Transverse colon (tissue), 4 donors: ENCODE data around the gene CREBZF. TPM values are rescaled to one million over a fixed set of nuclear protein-coding genes. Genes with fewer than 3 reads are reported as not detected.
A peak's percentile ranks its signal among the peaks of the same experiment; 100 is the strongest.

Experiments
- DNase-seq: peaks from one replicate; pipeline ENCODE4 v3.0.0-alpha.2; 2019
- H3K27ac ChIP-seq, 4 donors: fragments of 200-600 bp; sonication (generic); 2 replicates each; pipeline ENCODE4 v1.5.1; 2016 to 2018; ENCODE audit warnings: inconsistent platforms in 4 of 4
- H3K27me3 ChIP-seq: fragments of 200-600 bp; sonication (generic); 2 replicates; pipeline ENCODE4 v1.5.1; 2017; ENCODE audit warnings: inconsistent platforms
- H3K36me3 ChIP-seq, 4 donors: fragments of 200-600 bp; sonication (generic); 2 replicates each; pipeline ENCODE4 v1.5.1; 2017 to 2019; ENCODE audit warnings: inconsistent platforms in 4 of 4
- H3K4me1 ChIP-seq, 4 donors: fragments of 200-600 bp; sonication (generic); 2 replicates each; pipeline ENCODE4 v1.5.1; 2017 to 2020; ENCODE audit warnings: inconsistent platforms in 4 of 4
- H3K4me3 ChIP-seq, 4 donors: fragments of 200-600 bp; sonication (generic); 1 replicate in 1 of 4; 2 replicates in 3 of 4; pipeline versions ENCODE4 v1.5.1 to v1.6.1; 2017 to 2019; ENCODE audit warnings: inconsistent platforms in 4 of 4
- H3K9me3 ChIP-seq, 2 donors: fragments of 200-600 bp; sonication (generic); 2 replicates each; pipeline ENCODE4 v1.5.1; 2017 to 2019; ENCODE audit warnings: inconsistent platforms in 2 of 2
- EP300 ChIP-seq: sonication (generic); formaldehyde crosslinking; IDR thresholded peaks from one replicate; pipeline ENCODE4 v1.6.1; 2017; ENCODE audit warnings: antibody characterized with exemption, low read depth
- POLR2A ChIP-seq: fragments of 450-650 bp; IDR thresholded peaks from one replicate; pipeline ENCODE4 v1.6.1; 2016; ENCODE audit warnings: antibody characterized with exemption, mild to moderate bottlenecking, moderate library complexity
- POLR2AphosphoS5 ChIP-seq, 3 donors: sonication (generic); formaldehyde crosslinking; IDR thresholded peaks; one replicate each; pipeline ENCODE4 v1.6.1; 2016; ENCODE audit warnings: antibody characterized with exemption in 3 of 3
- WGBS, 2 donors: methylation state at CpG; one replicate each; pipeline ENCODE4 v1.1.5; 2018; ENCODE audit warnings: low coverage in 1 of 2; 5-methylcytosine and 5-hydroxymethylcytosine counted together
- in situ Hi-C, 4 donors: fragments of 200-750 bp; cut with MboI; loops; one replicate each; pipeline versions ENCODE4 v1.15.0 to v1.15.1; 2017; ENCODE audit warnings: low sequenced_read_pairs in 3 of 4, low pct_ligation_motif_present in 1 of 4, low pct_unique_long_range_greater_than_20kb in 1 of 4
- intact Hi-C: fragments of 100-400 bp; cut with DNase I; formaldehyde crosslinking; loops from one replicate; pipeline ENCODE4 v1.15.1; 2023; ENCODE audit warnings: low total_unique reads
- total RNA-seq, 4 donors: library from RNA; depleted of rRNA; stranded (reverse); fragments of >200 nt; gene quantifications; one replicate each; pipeline ENCODE4 v1.1.0, GENCODE V29; 2016
- TF ChIP-seq, protein P1 (sequence below), 5 experiments: fragments of 200-600 bp in 3 of 5; fragments of 450-650 bp in 2 of 5; sonication (generic) in 3 of 5; IDR thresholded peaks; 1 replicate in 2 of 5; 2 replicates in 3 of 5; pipeline ENCODE4 v1.5.1; 2016 to 2017; ENCODE audit warnings: antibody characterized with exemption in 5 of 5, inconsistent platforms in 3 of 5, mild to moderate bottlenecking in 2 of 5, moderate library complexity in 1 of 5

Gene CREBZF, protein sequence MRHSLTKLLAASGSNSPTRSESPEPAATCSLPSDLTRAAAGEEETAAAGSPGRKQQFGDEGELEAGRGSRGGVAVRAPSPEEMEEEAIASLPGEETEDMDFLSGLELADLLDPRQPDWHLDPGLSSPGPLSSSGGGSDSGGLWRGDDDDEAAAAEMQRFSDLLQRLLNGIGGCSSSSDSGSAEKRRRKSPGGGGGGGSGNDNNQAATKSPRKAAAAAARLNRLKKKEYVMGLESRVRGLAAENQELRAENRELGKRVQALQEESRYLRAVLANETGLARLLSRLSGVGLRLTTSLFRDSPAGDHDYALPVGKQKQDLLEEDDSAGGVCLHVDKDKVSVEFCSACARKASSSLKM
- total RNA-seq: 100 to 1,000 TPM in 1 of 4 donors, 10 to 100 TPM in 3; 55.3 to 147 (median 85.5) TPM

DNA sequence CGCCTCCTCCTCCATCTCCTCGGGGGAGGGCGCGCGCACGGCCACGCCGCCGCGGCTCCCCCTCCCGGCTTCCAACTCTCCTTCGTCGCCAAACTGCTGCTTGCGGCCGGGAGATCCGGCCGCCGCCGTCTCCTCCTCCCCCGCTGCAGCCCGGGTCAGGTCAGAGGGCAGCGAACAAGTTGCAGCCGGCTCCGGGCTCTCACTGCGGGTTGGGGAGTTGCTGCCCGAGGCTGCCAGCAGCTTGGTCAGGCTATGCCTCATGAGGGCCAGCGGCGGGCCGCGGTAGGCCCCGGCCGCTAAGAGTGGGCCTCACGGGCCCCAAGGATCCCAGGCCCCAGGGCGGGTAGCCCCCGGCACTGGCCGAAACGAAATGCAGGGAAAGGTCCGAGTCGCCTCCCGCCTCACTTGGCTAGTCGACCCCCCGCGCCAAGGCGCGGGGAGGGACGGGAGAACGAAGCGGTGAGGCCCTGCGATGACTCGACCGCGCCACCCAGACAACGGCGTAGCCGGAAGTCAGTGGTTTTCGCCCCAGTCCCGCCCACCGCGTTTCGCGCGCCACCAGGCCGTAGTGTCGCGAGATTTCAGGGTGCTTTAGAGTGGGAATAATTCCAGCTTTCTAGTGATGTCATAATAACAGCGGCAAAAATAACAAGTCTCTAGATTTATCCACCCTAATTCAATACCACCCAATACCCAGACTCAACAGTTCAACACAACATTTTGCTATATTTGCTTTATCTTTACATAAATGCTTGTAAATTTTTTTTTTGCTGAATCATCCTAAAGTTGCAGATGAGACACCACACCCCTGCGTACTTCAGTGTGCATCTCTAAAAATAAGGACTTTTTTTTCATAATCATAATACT, at the start of gene CREBZF:
Gene CREBZF, minus strand, starts transcription at position 515 of the 867 bp plus-strand sequence. Its CDS starts 254 bp downstream, at position 261.
- TF ChIP-seq POLR2AphosphoS5 (IDR thresholded peaks at IDR 0.05) (peak; percentile 99), POLR2A (peak; percentile 99), EP300 (no peak)
- TF ChIP-seq, protein P1, sequence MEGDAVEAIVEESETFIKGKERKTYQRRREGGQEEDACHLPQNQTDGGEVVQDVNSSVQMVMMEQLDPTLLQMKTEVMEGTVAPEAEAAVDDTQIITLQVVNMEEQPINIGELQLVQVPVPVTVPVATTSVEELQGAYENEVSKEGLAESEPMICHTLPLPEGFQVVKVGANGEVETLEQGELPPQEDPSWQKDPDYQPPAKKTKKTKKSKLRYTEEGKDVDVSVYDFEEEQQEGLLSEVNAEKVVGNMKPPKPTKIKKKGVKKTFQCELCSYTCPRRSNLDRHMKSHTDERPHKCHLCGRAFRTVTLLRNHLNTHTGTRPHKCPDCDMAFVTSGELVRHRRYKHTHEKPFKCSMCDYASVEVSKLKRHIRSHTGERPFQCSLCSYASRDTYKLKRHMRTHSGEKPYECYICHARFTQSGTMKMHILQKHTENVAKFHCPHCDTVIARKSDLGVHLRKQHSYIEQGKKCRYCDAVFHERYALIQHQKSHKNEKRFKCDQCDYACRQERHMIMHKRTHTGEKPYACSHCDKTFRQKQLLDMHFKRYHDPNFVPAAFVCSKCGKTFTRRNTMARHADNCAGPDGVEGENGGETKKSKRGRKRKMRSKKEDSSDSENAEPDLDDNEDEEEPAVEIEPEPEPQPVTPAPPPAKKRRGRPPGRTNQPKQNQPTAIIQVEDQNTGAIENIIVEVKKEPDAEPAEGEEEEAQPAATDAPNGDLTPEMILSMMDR (IDR thresholded peaks at IDR 0.05): no peak
- Histone ChIP-seq H3K9me3 (no peaks in the 10 kb centered on the region), H3K27ac (peak within 1 kb of the TSS; percentile 94 to 100 (median 98)), H3K27me3 (no peaks in the 10 kb centered on the region), H3K4me3 (peak within 1 kb of the TSS; percentile 61 to 93 (median 88)), H3K36me3 (peaks cover 0 to 4% (median 0%) of the 10 kb centered on the region in 4 donors), H3K4me1 (peaks cover 13 to 44% (median 33%) of the 10 kb centered on the region in 4 donors)
- in situ Hi-C loops: loop anchor here in 1 of 4 donors (25.0 kb wide), 1 partner anchor 572 kb away; the partner anchor contains the start of gene EED
- 0 to 1% methylated on average over 2 to 44 of the region's 67 CpGs for WGBS, 2 donors
- DNase-seq: peak; percentile 96
- intact Hi-C loops: loop anchor here (5.0 kb wide), 1 partner anchor 38 kb away; the partner anchor contains the start of genes DLG2 and TMEM126B

DNA sequence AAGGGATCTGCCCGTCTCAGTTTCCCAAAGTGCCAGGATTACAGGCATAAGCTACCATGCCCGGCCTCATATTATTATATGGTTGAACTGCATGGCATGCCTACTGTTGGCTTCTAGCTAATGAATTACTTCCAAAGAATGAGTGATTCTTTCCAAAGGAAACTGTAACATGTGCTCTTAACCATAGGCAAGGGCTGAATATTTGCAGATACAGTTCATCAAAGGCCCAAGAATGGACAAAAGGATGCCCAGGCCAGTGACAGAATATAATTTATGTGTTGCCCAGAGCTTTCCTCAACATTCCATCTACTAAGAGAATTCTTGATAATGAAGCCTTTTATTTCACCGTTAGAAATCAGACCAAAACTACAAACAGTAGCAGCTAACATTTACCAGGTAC, 48.0 kb upstream of the CREBZF start:
- intact Hi-C loops: no loop called here
- peaks cover 0 to 3% (median 0%) of the 10 kb centered on the region in 4 donors for H3K4me1 ChIP-seq
- DNase-seq: no peak
- WGBS, 2 donors: 86 to 90% methylated on average over 1 to 3 of the region's 3 CpGs
- H3K9me3 ChIP-seq: no peaks in the 10 kb centered on the region
- no peak overlapping the region for H3K27ac ChIP-seq
- no peak for TF ChIP-seq EP300
- TF ChIP-seq, protein P1 (IDR thresholded peaks at IDR 0.05): no peak
- no peak for TF ChIP-seq POLR2A
- no peak for TF ChIP-seq POLR2AphosphoS5 (IDR thresholded peaks at IDR 0.05)
- no peaks in the 10 kb centered on the region for H3K36me3 ChIP-seq
- H3K27me3 ChIP-seq: no peaks in the 10 kb centered on the region
- in situ Hi-C loops: no loop called here
- H3K4me3 ChIP-seq: no peak overlapping the region

DNA sequence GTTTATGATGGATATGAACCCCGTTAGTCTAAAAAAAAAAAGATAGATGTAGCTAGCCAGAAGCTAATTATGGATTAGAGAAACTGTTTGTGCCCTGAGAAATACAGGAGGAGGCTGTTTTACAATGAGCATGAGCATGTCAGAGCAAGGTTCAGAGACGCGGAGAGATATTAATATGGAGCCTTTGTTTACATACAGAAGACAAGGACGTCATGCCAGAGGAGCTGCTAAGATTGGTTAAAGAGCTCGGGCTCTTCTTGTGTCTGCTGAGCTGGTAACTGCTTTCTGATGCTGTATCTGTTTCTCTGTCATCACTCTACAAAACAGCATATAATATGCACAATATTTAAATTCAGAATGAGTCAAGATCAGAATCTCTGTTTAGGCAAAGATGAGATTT, 46.0 kb upstream of the CREBZF start:
- Histone ChIP-seq H3K27me3 (no peaks in the 10 kb centered on the region), H3K27ac (no peak overlapping the region), H3K4me1 (peaks cover 0 to 3% (median 0%) of the 10 kb centered on the region in 4 donors), H3K36me3 (no peaks in the 10 kb centered on the region), H3K4me3 (no peak overlapping the region), H3K9me3 (no peaks in the 10 kb centered on the region)
- in situ Hi-C loops (no loop called here), intact Hi-C loops (no loop called here)
- TF ChIP-seq POLR2A: no peak
- WGBS, 2 donors: 28 to 33% methylated on average over 5 of the region's 5 CpGs
- DNase-seq: no peak

DNA sequence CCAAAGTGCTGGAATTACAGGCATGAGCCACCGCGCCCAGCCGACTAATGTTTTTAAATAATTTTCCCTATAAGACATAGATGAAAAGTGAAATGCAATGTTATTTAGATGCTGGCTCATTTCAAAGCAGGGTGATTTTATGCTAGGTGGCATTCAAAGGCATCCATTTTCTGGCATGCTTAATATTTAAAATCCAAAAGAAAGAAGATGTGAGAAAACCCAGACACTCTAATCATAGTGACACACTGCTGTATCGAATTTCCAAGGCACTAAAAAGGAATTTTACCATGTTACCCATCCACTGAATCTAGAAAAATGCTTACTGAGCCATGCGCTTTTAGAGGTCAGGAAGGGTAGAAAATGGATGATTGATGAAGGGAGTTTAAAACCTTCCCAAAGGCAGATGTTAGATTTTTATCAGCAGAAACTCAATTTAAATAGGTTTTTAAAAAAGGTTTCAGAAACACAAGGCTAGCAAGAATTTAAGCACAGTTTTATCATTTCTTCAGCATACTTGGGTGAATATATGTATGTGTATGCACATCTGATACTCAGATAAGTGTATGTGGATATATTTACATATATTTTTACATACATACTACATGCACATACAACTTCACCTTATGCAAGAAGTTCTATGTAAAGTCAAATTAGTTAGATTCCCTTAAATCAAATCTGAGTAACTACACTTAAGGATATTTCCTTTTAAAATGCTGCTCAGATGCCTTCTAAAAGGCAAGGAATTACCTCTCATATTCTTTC, 45.2 kb upstream of the CREBZF start:
- no peak for TF ChIP-seq EP300
- no peak for TF ChIP-seq POLR2A
- no peak for TF ChIP-seq POLR2AphosphoS5 (IDR thresholded peaks at IDR 0.05)
- TF ChIP-seq, protein P1 (IDR thresholded peaks at IDR 0.05): no peak
- no peaks in the 10 kb centered on the region for H3K9me3 ChIP-seq
- DNase-seq: no peak
- H3K27ac ChIP-seq: no peak overlapping the region
- H3K36me3 ChIP-seq: no peaks in the 10 kb centered on the region
- peaks cover 0 to 3% (median 0%) of the 10 kb centered on the region in 4 donors for H3K4me1 ChIP-seq
- in situ Hi-C loops (no loop called here), intact Hi-C loops (no loop called here)
- H3K4me3 ChIP-seq: no peak overlapping the region
- H3K27me3 ChIP-seq: no peaks in the 10 kb centered on the region
- 74 to 90% methylated on average over 2 to 5 of the region's 5 CpGs for WGBS, 2 donors
